OCI-LY7 (cell line): ENCODE measurements around the gene CIAPIN1. TPM values are rescaled to one million over a fixed set of nuclear protein-coding genes. Genes with fewer than 3 reads are reported as not detected.

Experiments used
- BruUV-seq: library from RNA; stranded (reverse); fragments of 400-500 nt; replicated peaks from 2 replicates; lab custom pipeline; 2021; lab: Mats Ljungman, UMichigan
- CTCF ChIA-PET: fragments of 300-600 bp; sonication (Branson Sonifier 250); formaldehyde crosslinking; loops from one replicate; lab custom pipeline; 2022; ENCODE audit warnings: antibody characterized with exemption; ENCODE audit not compliant: unreplicated experiment; lab: Charles Lee
- POLR2A ChIA-PET: fragments of 300-600 bp; sonication (Branson Sonifier 250); formaldehyde crosslinking; loops from one replicate; lab custom pipeline; 2022; ENCODE audit warnings: antibody characterized with exemption; lab: Charles Lee
- DNase-seq: peaks from one replicate; pipeline ENCODE4 v3.0.0-alpha.2; 2015; ENCODE audit warnings: low spot score
- H2AFZ ChIP-seq: fragments of 200-600 bp; sonication (generic), shearing (Covaris generic); 2 replicates; pipeline ENCODE4 v1.6.1; 2014; ENCODE audit warnings: mild to moderate bottlenecking, antibody characterized with exemption, low read length, moderate library complexity
- H3K27ac ChIP-seq: fragments of 200-600 bp; sonication (generic); 2 replicates; pipeline ENCODE4 v1.5.1; 2014; ENCODE audit warnings: mixed run types, low read depth, mild to moderate bottlenecking, moderate library complexity, low read length, inconsistent platforms; ENCODE audit not compliant: poor library complexity, severe bottlenecking
- H3K36me3 ChIP-seq: fragments of 200-600 bp; sonication (generic); 2 replicates; pipeline ENCODE4 v1.6.1; 2014; ENCODE audit warnings: mild to moderate bottlenecking, antibody characterized with exemption, low read length, moderate library complexity, mixed read lengths; ENCODE audit not compliant: insufficient read depth
- H3K4me1 ChIP-seq: fragments of 200-600 bp; sonication (generic); 2 replicates; pipeline ENCODE4 v1.5.1; 2014; ENCODE audit warnings: mild to moderate bottlenecking, low read length; ENCODE audit not compliant: insufficient read depth, poor library complexity, severe bottlenecking
- H3K4me2 ChIP-seq: fragments of 200-600 bp; sonication (generic); 2 replicates; pipeline ENCODE4 v1.6.1; 2014; ENCODE audit warnings: mild to moderate bottlenecking, low read length
- H3K4me3 ChIP-seq: fragments of 200-600 bp; sonication (generic); 2 replicates; pipeline ENCODE4 v1.5.1; 2014; ENCODE audit warnings: mild to moderate bottlenecking, low read depth, low read length; ENCODE audit not compliant: poor library complexity, severe bottlenecking
- H3K79me2 ChIP-seq: fragments of 200-600 bp; sonication (generic); 2 replicates; pipeline ENCODE4 v1.6.1; 2016; ENCODE audit warnings: low read depth, mild to moderate bottlenecking, low read length, moderate library complexity, mixed read lengths; ENCODE audit not compliant: insufficient read depth
- H3K9me2 ChIP-seq: fragments of 200-600 bp; sonication (generic); 2 replicates; pipeline ENCODE4 v1.6.1; 2016; ENCODE audit warnings: mild to moderate bottlenecking, low read length, mixed read lengths; ENCODE audit not compliant: insufficient read depth
- H3K9me3 ChIP-seq: fragments of 200-600 bp; sonication (generic); 2 replicates; pipeline ENCODE4 v1.6.1; 2014; ENCODE audit warnings: mild to moderate bottlenecking, mixed run types, low read length, mixed read lengths
- H4K20me1 ChIP-seq: fragments of 200-600 bp; sonication (generic); 2 replicates; pipeline ENCODE4 v1.6.1; 2014; ENCODE audit warnings: mild to moderate bottlenecking, antibody characterized with exemption, low read length, moderate library complexity, mixed read lengths; ENCODE audit not compliant: insufficient read depth
- CTCF ChIP-seq: fragments of 200-600 bp; sonication (generic); conservative IDR thresholded peaks from 2 replicates; pipeline ENCODE4 v1.5.1; 2014; ENCODE audit warnings: mild to moderate bottlenecking, antibody characterized with exemption, low read length, moderate library complexity, mixed read lengths
- EZH2phosphoT487 ChIP-seq: fragments of 200-600 bp; sonication (generic); IDR thresholded peaks from 2 replicates; pipeline ENCODE4 v1.6.1; 2018; ENCODE audit warnings: low read depth, borderline replicate concordance, mild to moderate bottlenecking, mixed run types, antibody characterized with exemption, low read length, moderate library complexity, mixed read lengths
- intact Hi-C: fragments of 100-400 bp; cut with micrococcal nuclease; formaldehyde crosslinking; loops from one replicate; pipeline ENCODE4 v1.10.0; 2022; ENCODE audit not compliant: unreplicated experiment
- total RNA-seq, 2 experiments: library from RNA; depleted of rRNA in 1 of 2; stranded (reverse); fragments of >200 nt in 1 of 2; shearing (Covaris generic) in 1 of 2; gene quantifications; 2 replicates each; pipeline ENCODE4 v1.2.3, GENCODE V29; 2014 to 2022

CIAPIN1 gene
- total RNA-seq, 2 experiments from 2014 or later: 47.7 to 58.9 TPM

- ChIA-PET POLR2A (interaction anchor here (0.6 kb wide), 1 partner anchor 32 kb away, joined by 4 read pairs; no protein-coding TSS in a partner anchor), CTCF (no interaction called here)
- Histone ChIP-seq H3K36me3 (no peaks in the 10 kb centered on the region), H3K4me1 (peaks cover 8% of the 10 kb centered on the region), H3K9me2 (no peaks in the 10 kb centered on the region), H4K20me1 (no peaks in the 10 kb centered on the region), H3K27ac (no peak overlapping the region), H3K4me3 (no peak overlapping the region), H3K4me2 (no peak overlapping the region), H2AFZ (no peak overlapping the region), H3K9me3 (no peaks in the 10 kb centered on the region), H3K79me2 (no peaks in the 10 kb centered on the region)
- BruUV-seq: no TSS peak
- peak; percentile 24 for DNase-seq
- intact Hi-C loops: no loop called here
- TF ChIP-seq EZH2phosphoT487 (no peak), CTCF (no peak)
Measured at GRCh38 chr16:57384248-57385070, 62.7 kb downstream of the CIAPIN1 start.

GRCh38 chr16:57383276-57384247, 63.6 kb downstream of the CIAPIN1 start:
- H2AFZ ChIP-seq: no peak overlapping the region
- CTCF ChIA-PET: no interaction called here
- intact Hi-C loops: no loop called here

More at GRCh38 chr16:57383276-57384247, 63.6 kb downstream of the CIAPIN1 start:
- H3K4me2 ChIP-seq: no peak overlapping the region
- H3K4me1 ChIP-seq: peaks cover 8% of the 10 kb centered on the region
- BruUV-seq: no TSS peak
- H3K9me2 ChIP-seq: no peaks in the 10 kb centered on the region
- TF ChIP-seq CTCF (no peak), EZH2phosphoT487 (no peak)
- H3K36me3 ChIP-seq: no peaks in the 10 kb centered on the region
- H4K20me1 ChIP-seq: no peaks in the 10 kb centered on the region
- H3K4me3 ChIP-seq: no peak overlapping the region
- H3K27ac ChIP-seq: no peak overlapping the region
- no peak for DNase-seq
- H3K9me3 ChIP-seq: no peaks in the 10 kb centered on the region
- H3K79me2 ChIP-seq: no peaks in the 10 kb centered on the region
- POLR2A ChIA-PET: no interaction called here
